Transverse colon (tissue), 4 donors: ENCODE results near the gene RTN4. TPM values are rescaled to one million over a fixed set of nuclear protein-coding genes. Genes with fewer than 3 reads are reported as not detected.
A peak's percentile ranks its signal among the peaks of the same experiment; 100 is the strongest.

Experiments
- DNase-seq: peaks from one replicate; pipeline ENCODE4 v3.0.0-alpha.2; 2019
- H3K27ac ChIP-seq, 4 donors: fragments of 200-600 bp; sonication (generic); 2 replicates each; pipeline ENCODE4 v1.5.1; 2016 to 2018; ENCODE audit warnings: inconsistent platforms in 4 of 4
- H3K27me3 ChIP-seq: fragments of 200-600 bp; sonication (generic); 2 replicates; pipeline ENCODE4 v1.5.1; 2017; ENCODE audit warnings: inconsistent platforms
- H3K36me3 ChIP-seq, 4 donors: fragments of 200-600 bp; sonication (generic); 2 replicates each; pipeline ENCODE4 v1.5.1; 2017 to 2019; ENCODE audit warnings: inconsistent platforms in 4 of 4
- H3K4me1 ChIP-seq, 4 donors: fragments of 200-600 bp; sonication (generic); 2 replicates each; pipeline ENCODE4 v1.5.1; 2017 to 2020; ENCODE audit warnings: inconsistent platforms in 4 of 4
- H3K4me3 ChIP-seq, 4 donors: fragments of 200-600 bp; sonication (generic); 1 replicate in 1 of 4; 2 replicates in 3 of 4; pipeline versions ENCODE4 v1.5.1 to v1.6.1; 2017 to 2019; ENCODE audit warnings: inconsistent platforms in 4 of 4
- H3K9me3 ChIP-seq, 2 donors: fragments of 200-600 bp; sonication (generic); 2 replicates each; pipeline ENCODE4 v1.5.1; 2017 to 2019; ENCODE audit warnings: inconsistent platforms in 2 of 2
- CTCF ChIP-seq, 5 experiments: fragments of 200-600 bp in 3 of 5; fragments of 450-650 bp in 2 of 5; sonication (generic) in 3 of 5; IDR thresholded peaks; 1 replicate in 2 of 5; 2 replicates in 3 of 5; pipeline ENCODE4 v1.5.1; 2016 to 2017; ENCODE audit warnings: antibody characterized with exemption in 5 of 5, inconsistent platforms in 3 of 5, mild to moderate bottlenecking in 2 of 5, moderate library complexity in 1 of 5
- EP300 ChIP-seq: sonication (generic); formaldehyde crosslinking; IDR thresholded peaks from one replicate; pipeline ENCODE4 v1.6.1; 2017; ENCODE audit warnings: antibody characterized with exemption, low read depth
- POLR2A ChIP-seq: fragments of 450-650 bp; IDR thresholded peaks from one replicate; pipeline ENCODE4 v1.6.1; 2016; ENCODE audit warnings: antibody characterized with exemption, mild to moderate bottlenecking, moderate library complexity
- POLR2AphosphoS5 ChIP-seq, 3 donors: sonication (generic); formaldehyde crosslinking; IDR thresholded peaks; one replicate each; pipeline ENCODE4 v1.6.1; 2016; ENCODE audit warnings: antibody characterized with exemption in 3 of 3
- WGBS, 2 donors: methylation state at CpG; one replicate each; pipeline ENCODE4 v1.1.5; 2018; ENCODE audit warnings: low coverage in 1 of 2; 5-methylcytosine and 5-hydroxymethylcytosine counted together
- in situ Hi-C, 4 donors: fragments of 200-750 bp; cut with MboI; loops; one replicate each; pipeline versions ENCODE4 v1.15.0 to v1.15.1; 2017; ENCODE audit warnings: low sequenced_read_pairs in 3 of 4, low pct_ligation_motif_present in 1 of 4, low pct_unique_long_range_greater_than_20kb in 1 of 4
- intact Hi-C: fragments of 100-400 bp; cut with DNase I; formaldehyde crosslinking; loops from one replicate; pipeline ENCODE4 v1.15.1; 2023; ENCODE audit warnings: low total_unique reads
- total RNA-seq, 4 donors: library from RNA; depleted of rRNA; stranded (reverse); fragments of >200 nt; gene quantifications; one replicate each; pipeline ENCODE4 v1.1.0, GENCODE V29; 2016

RTN4 gene
- total RNA-seq, 4 donors from 2014 or later, result 82.2 to 212 (median 183) TPM

- H3K4me3 ChIP-seq, result no peak overlapping the region
- 28 to 70% methylated on average over 3 of the region's 3 CpGs for WGBS, 2 donors
These were observed 61.6 kb downstream of the RTN4 start for GRCh38 chr2:54988612-54989011.

GRCh38 chr2:54986264-54986663 is 64.0 kb downstream of the RTN4 start:
- intact Hi-C loops (no loop called here), in situ Hi-C loops (no loop called here)
- no peaks in the 10 kb centered on the region for H3K9me3 ChIP-seq
- no peaks in the 10 kb centered on the region for H3K27me3 ChIP-seq
- H3K27ac ChIP-seq, result no peak overlapping the region
- TF ChIP-seq POLR2A (no peak), POLR2AphosphoS5 (IDR thresholded peaks at IDR 0.05) (no peak)
- no peak overlapping the region for H3K4me3 ChIP-seq
- H3K36me3 ChIP-seq, result peaks cover 0 to 12% (median 0%) of the 10 kb centered on the region in 4 donors
- WGBS, 2 donors, result 68 to 89% methylated on average over 3 of the region's 3 CpGs
- H3K4me1 ChIP-seq, result peaks cover 0 to 66% (median 7%) of the 10 kb centered on the region in 4 donors
- no peak for DNase-seq

More at GRCh38 chr2:54988612-54989011, 61.6 kb downstream of the RTN4 start:
- in situ Hi-C loops, result no loop called here
- no peak overlapping the region for H3K27ac ChIP-seq
- no peaks in the 10 kb centered on the region for H3K27me3 ChIP-seq
- TF ChIP-seq POLR2AphosphoS5 (IDR thresholded peaks at IDR 0.05), result no peak
- no peak for TF ChIP-seq EP300
- TF ChIP-seq POLR2A, result no peak
- no peak for TF ChIP-seq CTCF (IDR thresholded peaks at IDR 0.05)
- no peak for DNase-seq
- peaks cover 0 to 59% (median 8%) of the 10 kb centered on the region in 4 donors for H3K4me1 ChIP-seq
- intact Hi-C loops, result no loop called here
- H3K36me3 ChIP-seq, result peaks cover 0 to 4% (median 0%) of the 10 kb centered on the region in 4 donors
- H3K9me3 ChIP-seq, result no peaks in the 10 kb centered on the region

GRCh38 chr2:54984476-54984875 is 65.8 kb downstream of the RTN4 start:
- intact Hi-C loops (no loop called here), in situ Hi-C loops (no loop called here)

GRCh38 chr2:54983345-54984220 is 66.7 kb downstream of the RTN4 start:
- Histone ChIP-seq H3K27ac (peak overlapping the region in 1 of 4 donors; percentile 18), H3K36me3 (peaks cover 0 to 16% (median 0%) of the 10 kb centered on the region in 4 donors), H3K4me1 (peaks cover 0 to 79% (median 7%) of the 10 kb centered on the region in 4 donors), H3K9me3 (no peaks in the 10 kb centered on the region), H3K4me3 (no peak overlapping the region), H3K27me3 (no peaks in the 10 kb centered on the region)
- intact Hi-C loops (no loop called here), in situ Hi-C loops (no loop called here)
- whole genome bisulfite sequencing, 2 donors, result 53 to 56% methylated on average over 3 of the region's 3 CpGs
- DNase-seq, result no peak
- TF ChIP-seq CTCF (IDR thresholded peaks at IDR 0.05) (no peak), EP300 (no peak), POLR2AphosphoS5 (IDR thresholded peaks at IDR 0.05) (no peak)

More at GRCh38 chr2:54984476-54984875, 65.8 kb downstream of the RTN4 start:
- TF ChIP-seq EP300 (no peak), POLR2AphosphoS5 (IDR thresholded peaks at IDR 0.05) (no peak), CTCF (IDR thresholded peaks at IDR 0.05) (no peak), POLR2A (no peak)
- H3K4me3 ChIP-seq, result no peak overlapping the region
- H3K9me3 ChIP-seq, result no peaks in the 10 kb centered on the region
- H3K27me3 ChIP-seq, result no peaks in the 10 kb centered on the region
- peaks cover 0 to 16% (median 0%) of the 10 kb centered on the region in 4 donors for H3K36me3 ChIP-seq
- H3K27ac ChIP-seq, result no peak overlapping the region
- H3K4me1 ChIP-seq, result peaks cover 0 to 79% (median 8%) of the 10 kb centered on the region in 4 donors
- no peak for DNase-seq
